GM10248 (cell line): ENCODE results near the gene SAMD4B.
A peak's percentile ranks its signal among the peaks of the same experiment; 100 is the strongest.

Experiments used
- CTCF ChIA-PET: fragments of 300-600 bp; sonication (Branson Sonifier 250); formaldehyde crosslinking; extraction: SDS; loops from one replicate; lab custom pipeline; 2021; ENCODE audit warnings: antibody characterized with exemption; lab: Yijun Ruan, JAX
- POLR2A ChIA-PET: fragments of 350-650 bp; sonication (Branson Sonifier 250); formaldehyde crosslinking; extraction: SDS; loops from one replicate; lab custom pipeline; 2020; ENCODE audit warnings: antibody characterized with exemption; lab: Yijun Ruan, JAX
- DNase-seq: peaks from one replicate; pipeline ENCODE4 v3.0.0; 2012; ENCODE audit errors: extremely low spot score
- CTCF ChIP-seq: IDR thresholded peaks from 2 replicates; pipeline ENCODE4 v1.5.1; 2012; ENCODE audit warnings: mild to moderate bottlenecking, low read depth; ENCODE audit errors: extremely low read depth, missing control alignments, control extremely low read depth

Gene SAMD4B

GRCh38 chr19:39410831-39411080, 68.5 kb downstream of the SAMD4B start:
- ChIA-PET CTCF (interaction anchor here (1.0 to 2.3 kb wide), 7 partner anchors 10 to 123 kb away, joined by 3 to 103 read pairs (median 9); partner anchors contain the start of genes MED29 and PAF1), POLR2A (interaction anchor here (1.4 to 2.3 kb wide), 2 partner anchors 9 to 13 kb away, joined by 17 to 23 read pairs; no protein-coding TSS in a partner anchor)
- TF ChIP-seq CTCF, result no peak
- no peak for DNase-seq

GRCh38 chr19:39411081-39411831, 69.0 kb downstream of the SAMD4B start:
- ChIA-PET CTCF (interaction anchor here (0.7 to 2.3 kb wide), 19 partner anchors 8 to 289 kb away, joined by 3 to 103 read pairs (median 6); partner anchors contain the start of genes MED29, PAF1 and SAMD4B), POLR2A (interaction anchor here (0.5 to 2.3 kb wide), 4 partner anchors 10 to 25 kb away, joined by 3 to 23 read pairs (median 10); partner anchors contain the start of gene RPS16)
- no peak for TF ChIP-seq CTCF
- DNase-seq, result peak; percentile 48

- ChIA-PET POLR2A (interaction anchor here (0.5 to 2.3 kb wide), 5 partner anchors 9 to 24 kb away, joined by 3 to 23 read pairs (median 4); partner anchors contain the start of gene RPS16), CTCF (interaction anchor here (0.7 to 2.3 kb wide), 20 partner anchors 8 to 290 kb away, joined by 3 to 103 read pairs (median 5); partner anchors contain the start of genes MED29, PAF1 and SAMD4B)
Observed at GRCh38 chr19:39411832-39412099, 69.5 kb downstream of the SAMD4B start.

GRCh38 chr19:39412100-39412866, 70.1 kb downstream of the SAMD4B start, which contains the start of gene PLEKHG2:
TSS of gene PLEKHG2 (plus strand) at chr19:39412669. CDS start at chr19:39414087, 1,418 bp downstream.
- ChIA-PET POLR2A (interaction anchor here (0.7 to 2.3 kb wide), 6 partner anchors 9 to 100 kb away, joined by 3 to 23 read pairs (median 4); partner anchors contain the start of gene RPS16), CTCF (interaction anchor here (0.7 to 2.3 kb wide), 19 partner anchors 9 to 358 kb away, joined by 3 to 103 read pairs (median 6); partner anchors contain the start of genes MED29, PAF1 and SAMD4B)
- peak; percentile 88 for TF ChIP-seq CTCF
- DNase-seq, result peak; percentile 98

More at GRCh38 chr19:39411832-39412099, 69.5 kb downstream of the SAMD4B start:
- peak; percentile 86 for TF ChIP-seq CTCF
- peak; percentile 57 for DNase-seq

GRCh38 chr19:39412867-39413271, 70.6 kb downstream of the SAMD4B start:
- TF ChIP-seq CTCF, result no peak
- ChIA-PET POLR2A (interaction anchor here (0.7 to 2.3 kb wide), 4 partner anchors 8 to 99 kb away, joined by 3 to 23 read pairs (median 4); no protein-coding TSS in a partner anchor), CTCF (interaction anchor here (1.1 to 2.3 kb wide), 9 partner anchors 8 to 291 kb away, joined by 4 to 103 read pairs (median 7); no protein-coding TSS in a partner anchor)
- DNase-seq, result no peak

- ChIA-PET CTCF (interaction anchor here (1.1 to 1.5 kb wide), 7 partner anchors 16 to 120 kb away, joined by 3 to 5 read pairs (median 4); partner anchors contain the start of genes EID2B, RPS16 and SAMD4B), POLR2A (interaction anchor here (0.6 to 1.5 kb wide), 2 partner anchors 16 to 46 kb away, joined by 3 to 7 read pairs; no protein-coding TSS in a partner anchor)
- no peak for DNase-seq
- no peak for TF ChIP-seq CTCF
Observed at GRCh38 chr19:39413272-39413910, 71.2 kb downstream of the SAMD4B start.
